Kidney epithelial cell (primary cell): ENCODE data around the gene TTLL11. TPM values are rescaled to one million over a fixed set of nuclear protein-coding genes. Genes with fewer than 3 reads are reported as not detected.
"Not testable (repeated sequence)": the region's sequence is repeated elsewhere in the genome, so short reads cannot be mapped to it uniquely, and the experiment has no call there.

Source experiments
- DNase-seq: peaks from one replicate; pipeline ENCODE4 v3.0.0-alpha.2; 2010; ENCODE audit warnings: low read depth
- H3K27me3 ChIP-seq: 2 replicates; pipeline ENCODE4 v1.6.0; 2011; ENCODE audit warnings: low read length; ENCODE audit not compliant: control insufficient read depth, insufficient read depth
- H3K36me3 ChIP-seq: 2 replicates; pipeline ENCODE4 v1.5.1; 2011; ENCODE audit warnings: low read length; ENCODE audit not compliant: control insufficient read depth, insufficient read depth
- H3K4me3 ChIP-seq: 2 replicates; pipeline ENCODE4 v1.5.1; 2011; ENCODE audit warnings: low read depth, mild to moderate bottlenecking, control low read depth, low read length
- total RNA-seq: library from RNA; depleted of rRNA; stranded (reverse); fragments of >200 nt; gene quantifications from 2 replicates; pipeline ENCODE4 v1.2.3, GENCODE V29; 2015
- TF ChIP-seq, protein P1 (sequence below): IDR thresholded peaks from 2 replicates; pipeline ENCODE4 v1.5.1; 2011; ENCODE audit warnings: mild to moderate bottlenecking, moderate library complexity, low read length, control low read depth, inconsistent platforms; ENCODE audit not compliant: insufficient read depth, poor library complexity, severe bottlenecking

TTLL11 gene
- total RNA-seq, 1 donor from 2014 or later = 4.2 TPM

GRCh38 chr9:121807069-121807822, 285.9 kb downstream of the TTLL11 start:
- Histone ChIP-seq H3K36me3 (no peaks in the 10 kb centered on the region), H3K4me3 (no peak overlapping the region), H3K27me3 (peaks cover 9% of the 10 kb centered on the region)
- TF ChIP-seq, protein P1, sequence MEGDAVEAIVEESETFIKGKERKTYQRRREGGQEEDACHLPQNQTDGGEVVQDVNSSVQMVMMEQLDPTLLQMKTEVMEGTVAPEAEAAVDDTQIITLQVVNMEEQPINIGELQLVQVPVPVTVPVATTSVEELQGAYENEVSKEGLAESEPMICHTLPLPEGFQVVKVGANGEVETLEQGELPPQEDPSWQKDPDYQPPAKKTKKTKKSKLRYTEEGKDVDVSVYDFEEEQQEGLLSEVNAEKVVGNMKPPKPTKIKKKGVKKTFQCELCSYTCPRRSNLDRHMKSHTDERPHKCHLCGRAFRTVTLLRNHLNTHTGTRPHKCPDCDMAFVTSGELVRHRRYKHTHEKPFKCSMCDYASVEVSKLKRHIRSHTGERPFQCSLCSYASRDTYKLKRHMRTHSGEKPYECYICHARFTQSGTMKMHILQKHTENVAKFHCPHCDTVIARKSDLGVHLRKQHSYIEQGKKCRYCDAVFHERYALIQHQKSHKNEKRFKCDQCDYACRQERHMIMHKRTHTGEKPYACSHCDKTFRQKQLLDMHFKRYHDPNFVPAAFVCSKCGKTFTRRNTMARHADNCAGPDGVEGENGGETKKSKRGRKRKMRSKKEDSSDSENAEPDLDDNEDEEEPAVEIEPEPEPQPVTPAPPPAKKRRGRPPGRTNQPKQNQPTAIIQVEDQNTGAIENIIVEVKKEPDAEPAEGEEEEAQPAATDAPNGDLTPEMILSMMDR = no peak
- DNase-seq = no peak

- TF ChIP-seq, protein P1 = no peak
- H3K27me3 ChIP-seq = peaks cover 9% of the 10 kb centered on the region
- H3K4me3 ChIP-seq = no peak overlapping the region
- no peak for DNase-seq
- no peaks in the 10 kb centered on the region for H3K36me3 ChIP-seq
Observed at GRCh38 chr9:121802753-121803152, 290.4 kb downstream of the TTLL11 start.

DNA sequence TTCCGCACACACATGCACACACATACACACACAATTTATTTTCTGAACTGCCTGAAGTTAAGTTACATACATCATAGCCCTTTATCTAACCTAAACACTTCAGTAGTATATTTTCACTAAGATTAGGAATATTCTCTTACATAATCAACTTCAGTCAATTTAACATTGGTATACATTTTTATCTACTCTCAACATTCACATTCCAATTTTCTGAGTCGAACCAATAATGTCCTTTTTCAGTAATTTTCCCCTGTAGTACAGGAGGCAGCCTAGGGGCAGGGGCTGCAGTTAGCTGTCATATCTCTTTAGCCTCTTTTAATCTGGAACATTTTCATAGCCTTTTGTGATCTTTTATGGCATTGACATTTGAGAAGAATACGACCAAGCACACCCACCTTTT, 291.5 kb downstream of the TTLL11 start:
- TF ChIP-seq, protein P1 = no peak
- DNase-seq = no peak
- H3K27me3 ChIP-seq = peaks cover 5% of the 10 kb centered on the region
- no peak overlapping the region for H3K4me3 ChIP-seq
- H3K36me3 ChIP-seq = no peaks in the 10 kb centered on the region

DNA sequence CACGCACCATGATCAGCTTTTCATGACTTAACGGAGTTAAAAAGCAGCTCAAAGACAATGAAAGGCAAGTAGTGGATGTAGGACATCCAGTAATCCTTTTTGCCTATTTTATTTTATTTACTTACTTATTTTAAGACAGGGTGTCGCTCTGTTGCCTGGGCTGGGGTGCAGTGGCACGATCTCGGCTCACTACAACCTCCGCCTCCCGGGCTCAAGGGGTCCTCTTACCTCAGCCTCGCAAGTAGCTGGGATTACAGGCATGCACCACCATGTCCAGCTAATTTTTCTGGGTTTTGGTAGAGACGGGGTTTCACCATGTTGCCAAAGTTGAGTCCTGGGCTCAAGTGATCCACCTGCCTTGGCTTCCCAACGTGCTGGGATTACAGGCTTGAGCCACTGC, 292.7 kb downstream of the TTLL11 start:
- TF ChIP-seq, protein P1 = no peak
- Histone ChIP-seq H3K4me3 (no peak overlapping the region), H3K36me3 (no peaks in the 10 kb centered on the region)

DNA sequence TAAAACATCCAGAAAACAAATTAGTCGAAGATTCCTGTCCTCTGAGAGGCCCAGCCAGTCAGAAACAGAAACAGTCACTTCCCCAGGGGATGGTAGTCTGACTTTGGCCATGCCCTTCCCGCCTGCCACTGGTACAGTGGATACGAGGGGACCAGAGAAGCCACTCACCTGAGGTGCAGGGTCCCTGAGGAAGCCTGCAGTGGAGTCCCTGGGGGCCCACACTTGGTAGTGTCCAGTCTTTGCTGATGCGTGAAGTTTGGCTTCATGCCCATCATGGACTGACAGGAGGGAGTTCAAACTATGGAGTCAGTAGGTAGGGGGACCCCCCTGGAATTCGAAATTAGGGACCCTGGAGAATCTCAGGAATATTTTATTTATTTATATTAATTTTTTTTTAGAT, 294.2 kb downstream of the TTLL11 start:
- no peaks in the 10 kb centered on the region for H3K36me3 ChIP-seq
- no peak overlapping the region for H3K4me3 ChIP-seq
- DNase-seq = no peak
- TF ChIP-seq, protein P1 = no peak
- H3K27me3 ChIP-seq = peaks cover 5% of the 10 kb centered on the region

More for the DNA sequence above, 292.7 kb downstream of the TTLL11 start:
- H3K27me3 ChIP-seq = peaks cover 5% of the 10 kb centered on the region
- no peak for DNase-seq

DNA sequence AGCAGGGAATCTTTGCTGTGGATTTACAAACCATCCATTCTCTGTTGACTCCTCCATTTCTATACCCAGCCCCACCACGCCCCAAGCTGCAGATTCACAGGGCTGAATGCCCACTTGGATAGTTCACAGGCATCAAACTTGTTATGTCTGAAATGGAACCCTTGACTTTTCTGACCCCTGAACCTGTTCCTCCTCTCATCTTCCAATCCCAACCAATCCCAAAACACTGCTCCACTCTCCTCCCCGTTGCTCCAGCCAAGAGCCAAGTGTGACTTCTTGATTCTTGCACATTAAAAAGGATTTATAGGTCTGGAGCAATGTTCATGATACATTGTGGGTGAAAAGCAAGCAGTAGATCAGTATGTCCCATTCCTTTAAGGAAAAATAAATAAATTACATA, 296.0 kb downstream of the TTLL11 start:
- no peak overlapping the region for H3K4me3 ChIP-seq
- peaks cover 2% of the 10 kb centered on the region for H3K27me3 ChIP-seq
- no peak for DNase-seq
- TF ChIP-seq, protein P1 = no peak
- no peaks in the 10 kb centered on the region for H3K36me3 ChIP-seq

DNA sequence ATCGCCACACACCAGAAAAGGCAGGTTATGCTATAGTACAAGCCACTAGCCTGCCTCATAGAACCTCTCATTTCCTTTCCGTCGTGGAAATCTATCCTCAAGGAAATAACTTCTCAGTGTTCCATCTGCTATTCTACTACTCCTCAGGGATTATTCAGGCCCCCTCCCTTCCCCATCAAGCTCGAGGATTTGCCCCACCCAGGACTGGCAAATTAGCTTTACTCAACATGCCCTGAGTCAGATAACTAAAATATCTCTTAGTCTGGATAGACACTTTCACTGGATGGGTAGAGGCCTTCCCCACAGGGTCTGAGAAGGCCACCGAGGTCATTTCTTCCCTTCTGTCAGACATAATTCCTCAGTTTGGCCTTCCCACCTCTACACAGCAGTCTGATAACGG, 298.8 kb downstream of the TTLL11 start:
- DNase-seq, H3K27me3 ChIP-seq, H3K4me3 ChIP-seq, H3K36me3 ChIP-seq: not testable (repeated sequence)

DNA sequence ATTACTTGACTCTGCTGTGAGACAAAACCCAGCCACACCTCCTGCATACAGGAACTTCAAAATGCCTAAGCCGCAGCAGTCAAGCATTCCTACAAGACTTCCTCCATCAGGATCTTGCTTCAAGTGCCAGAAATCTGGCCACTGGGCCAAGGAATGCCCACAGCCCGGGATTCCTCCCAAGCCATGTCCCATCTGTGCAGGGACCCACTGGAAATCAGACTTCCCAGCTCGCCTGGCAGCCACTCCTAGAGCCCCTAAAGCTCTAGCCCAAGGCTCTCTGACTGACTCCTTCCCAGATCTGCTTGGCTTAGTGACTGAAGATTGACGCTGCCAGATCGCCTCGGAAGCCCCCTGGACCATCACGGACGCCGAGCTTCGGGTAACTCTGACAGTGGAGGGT, 300.6 kb downstream of the TTLL11 start:
- H3K27me3 ChIP-seq, H3K4me3 ChIP-seq, H3K36me3 ChIP-seq, DNase-seq: not testable (repeated sequence)
